Measurements from ENCODE around the gene SKA2.

DNA sequence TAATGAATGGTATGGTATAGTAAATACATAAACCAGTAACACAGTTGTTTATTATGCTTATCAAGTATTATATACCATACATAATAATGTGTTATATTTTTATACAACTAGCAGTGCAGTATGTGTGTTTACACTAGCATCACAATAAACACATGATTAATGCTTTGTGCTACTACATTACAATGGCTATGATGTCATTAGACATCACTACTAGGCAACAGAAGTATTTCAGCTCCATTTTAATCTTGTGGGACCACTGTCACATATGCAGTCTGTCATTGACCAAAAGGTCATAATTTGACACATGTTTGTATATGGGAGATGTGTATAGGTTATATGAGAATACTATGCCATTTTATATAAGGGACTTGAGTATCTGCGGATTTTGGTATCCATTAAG, 81.0 kb downstream of the SKA2 start:
- no peak for TF ChIP-seq POLR2A (IDR thresholded peaks at IDR 0.05)
- TF ChIP-seq, protein P1, sequence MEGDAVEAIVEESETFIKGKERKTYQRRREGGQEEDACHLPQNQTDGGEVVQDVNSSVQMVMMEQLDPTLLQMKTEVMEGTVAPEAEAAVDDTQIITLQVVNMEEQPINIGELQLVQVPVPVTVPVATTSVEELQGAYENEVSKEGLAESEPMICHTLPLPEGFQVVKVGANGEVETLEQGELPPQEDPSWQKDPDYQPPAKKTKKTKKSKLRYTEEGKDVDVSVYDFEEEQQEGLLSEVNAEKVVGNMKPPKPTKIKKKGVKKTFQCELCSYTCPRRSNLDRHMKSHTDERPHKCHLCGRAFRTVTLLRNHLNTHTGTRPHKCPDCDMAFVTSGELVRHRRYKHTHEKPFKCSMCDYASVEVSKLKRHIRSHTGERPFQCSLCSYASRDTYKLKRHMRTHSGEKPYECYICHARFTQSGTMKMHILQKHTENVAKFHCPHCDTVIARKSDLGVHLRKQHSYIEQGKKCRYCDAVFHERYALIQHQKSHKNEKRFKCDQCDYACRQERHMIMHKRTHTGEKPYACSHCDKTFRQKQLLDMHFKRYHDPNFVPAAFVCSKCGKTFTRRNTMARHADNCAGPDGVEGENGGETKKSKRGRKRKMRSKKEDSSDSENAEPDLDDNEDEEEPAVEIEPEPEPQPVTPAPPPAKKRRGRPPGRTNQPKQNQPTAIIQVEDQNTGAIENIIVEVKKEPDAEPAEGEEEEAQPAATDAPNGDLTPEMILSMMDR (IDR thresholded peaks at IDR 0.05), result no peak

All from tibial nerve (tissue), 3 donors.